Neuronal stem cell (in vitro differentiated cells): ENCODE measurements around the gene NQO1.

Experiments used
- DNase-seq: peaks from one replicate; pipeline ENCODE4 v3.0.0-alpha.2; 2013; ENCODE audit warnings: low spot score
- H2AFZ ChIP-seq: one replicate; pipeline ENCODE4 v1.6.1; 2013; ENCODE audit warnings: mild to moderate bottlenecking, low read length, inconsistent platforms
- H2AK5ac ChIP-seq: 2 replicates; pipeline ENCODE4 v1.6.1; 2013; ENCODE audit warnings: low read depth, mild to moderate bottlenecking, inconsistent platforms, low read length, moderate library complexity, mixed read lengths
- H2BK120ac ChIP-seq: 2 replicates; pipeline ENCODE4 v1.6.1; 2013; ENCODE audit warnings: low read depth, mild to moderate bottlenecking, inconsistent platforms, low read length, moderate library complexity, mixed read lengths
- H2BK12ac ChIP-seq: one replicate; pipeline ENCODE4 v1.6.1; 2013; ENCODE audit warnings: low read length, inconsistent platforms
- H2BK15ac ChIP-seq: 2 replicates; pipeline ENCODE4 v1.6.1; 2013; ENCODE audit warnings: mild to moderate bottlenecking, low read length, inconsistent platforms, mixed read lengths
- H2BK5ac ChIP-seq: one replicate; pipeline ENCODE4 v1.6.1; 2013; ENCODE audit warnings: inconsistent platforms, mild to moderate bottlenecking, low read length, moderate library complexity
- H3K14ac ChIP-seq: one replicate; pipeline ENCODE4 v1.6.1; 2013; ENCODE audit warnings: low read length, inconsistent platforms
- H3K18ac ChIP-seq: 2 replicates; pipeline ENCODE4 v1.6.1; 2013; ENCODE audit warnings: low read length, inconsistent platforms
- H3K23ac ChIP-seq: 2 replicates; pipeline ENCODE4 v1.6.1; 2013; ENCODE audit warnings: low read depth, mild to moderate bottlenecking, mixed read lengths, low read length, inconsistent platforms; ENCODE audit not compliant: poor library complexity
- H3K27ac ChIP-seq: replicated peaks from 3 replicates; pipeline ENCODE4 v1.5.1; 2013; ENCODE audit warnings: low read length, inconsistent platforms
- H3K27me3 ChIP-seq, 3 experiments: 2 replicates each; pipeline ENCODE4 v1.6.1; 2013; ENCODE audit warnings: low read length in 3 of 3, mild to moderate bottlenecking in 2 of 3, inconsistent platforms in 1 of 3, low read depth in 1 of 3, mixed read lengths in 1 of 3, moderate library complexity in 1 of 3; ENCODE audit not compliant: control insufficient read depth in 3 of 3, insufficient read depth in 3 of 3
- H3K36me3 ChIP-seq, 2 donors: replicated peaks in 1 of 2; 2 replicates each; pipeline ENCODE4 v1.6.1; 2013; ENCODE audit warnings: low read length in 2 of 2; ENCODE audit not compliant: control insufficient read depth in 2 of 2, insufficient read depth in 2 of 2
- H3K4ac ChIP-seq: 2 replicates; pipeline ENCODE4 v1.6.1; 2013; ENCODE audit warnings: inconsistent platforms, mild to moderate bottlenecking, low read length, moderate library complexity
- H3K4me1 ChIP-seq, 2 donors: 1 replicate in 1 of 2; 2 replicates in 1 of 2; pipeline ENCODE4 v1.6.1; 2013; ENCODE audit warnings: low read length in 2 of 2, low read depth in 1 of 2; ENCODE audit not compliant: control insufficient read depth in 2 of 2, insufficient read depth in 1 of 2
- H3K4me2 ChIP-seq: one replicate; pipeline ENCODE4 v1.6.1; 2013; ENCODE audit warnings: mild to moderate bottlenecking, low read length, inconsistent platforms; ENCODE audit not compliant: insufficient read depth, poor library complexity, severe bottlenecking
- H3K4me3 ChIP-seq, 2 donors: 2 replicates each; pipeline ENCODE4 v1.5.1; 2013; ENCODE audit warnings: low read length in 2 of 2, mild to moderate bottlenecking in 2 of 2, inconsistent platforms in 1 of 2, moderate library complexity in 1 of 2
- H3K79me1 ChIP-seq: one replicate; pipeline ENCODE4 v1.6.1; 2013; ENCODE audit warnings: low read depth, mild to moderate bottlenecking, inconsistent platforms, low read length, moderate library complexity
- H3K9ac ChIP-seq: one replicate; pipeline ENCODE4 v1.6.1; 2013; ENCODE audit warnings: mild to moderate bottlenecking, low read depth, low read length, inconsistent platforms; ENCODE audit not compliant: poor library complexity
- H3K9me3 ChIP-seq, 2 donors: replicated peaks in 1 of 2; 2 replicates each; pipeline versions ENCODE3 to v1.6.1; 2013; ENCODE audit warnings: low read length in 2 of 2, mild to moderate bottlenecking in 2 of 2, inconsistent platforms in 1 of 2, low read depth in 1 of 2, mixed read lengths in 1 of 2, moderate library complexity in 1 of 2; ENCODE audit not compliant: control insufficient read depth in 2 of 2, insufficient read depth in 1 of 2
- H4K8ac ChIP-seq: one replicate; pipeline ENCODE4 v1.6.1; 2013; ENCODE audit warnings: low read depth, mild to moderate bottlenecking, inconsistent platforms, low read length, moderate library complexity
- H4K91ac ChIP-seq: one replicate; pipeline ENCODE4 v1.6.1; 2013; ENCODE audit warnings: low read length, low read depth, mild to moderate bottlenecking, inconsistent platforms; ENCODE audit not compliant: poor library complexity
- WGBS, 2 donors: extraction: QIAGEN DNeasy Blood & Tissue Kit; methylation state at CpG; one replicate each; pipeline ENCODE4 v1.1.7; 2013; ENCODE audit warnings: missing lambda C conversion rate in 2 of 2, mixed read lengths in 1 of 2; ENCODE audit not compliant: insufficient read length in 2 of 2, insufficient replicate concordance in 1 of 2; ENCODE audit errors: extremely low coverage in 2 of 2; 5-methylcytosine and 5-hydroxymethylcytosine counted together

Gene NQO1

DNA sequence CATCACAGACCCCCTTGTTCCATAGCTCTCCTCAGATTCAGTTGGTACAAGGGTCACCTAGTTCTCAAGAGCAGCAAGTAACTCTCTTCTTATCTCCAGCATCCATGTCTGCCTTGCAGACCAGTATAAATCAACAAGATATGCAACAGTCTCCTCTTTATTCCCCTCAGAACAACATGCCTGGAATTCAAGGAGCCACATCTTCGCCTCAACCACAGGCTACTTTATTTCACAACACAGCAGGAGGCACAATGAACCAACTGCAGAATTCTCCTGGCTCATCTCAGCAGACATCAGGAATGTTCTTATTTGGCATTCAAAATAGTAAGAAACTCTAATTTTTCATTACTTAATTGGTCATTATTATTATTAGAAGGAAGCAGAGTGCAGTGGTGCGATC is 32.4 kb downstream of the NQO1 start:
- no peak overlapping the region for H3K4me2 ChIP-seq
- no peak overlapping the region for H3K18ac ChIP-seq
- H3K23ac ChIP-seq, result no peak overlapping the region
- no peak overlapping the region for H2BK120ac ChIP-seq
- H3K36me3 ChIP-seq, result peaks cover 29 to 83% of the 10 kb centered on the region in 2 donors
- no CpG with 5 or more reads among the region's 2 CpGs for WGBS, 2 donors
- H3K4me1 ChIP-seq, result peaks cover 0 to 2% of the 10 kb centered on the region in 2 donors
- H2AK5ac ChIP-seq, result no peak overlapping the region
- no peaks in the 10 kb centered on the region for H3K79me1 ChIP-seq
- no peak overlapping the region for H2AFZ ChIP-seq
- H3K9ac ChIP-seq, result no peak overlapping the region
- DNase-seq, result no peak
- H3K9me3 ChIP-seq, result no peaks in the 10 kb centered on the region
- no peak overlapping the region for H3K14ac ChIP-seq
- H2BK5ac ChIP-seq, result no peak overlapping the region
- H4K8ac ChIP-seq, result no peak overlapping the region
- no peak overlapping the region for H3K27ac ChIP-seq
- no peak overlapping the region for H2BK12ac ChIP-seq
- H2BK15ac ChIP-seq, result no peak overlapping the region
- H3K27me3 ChIP-seq, result no peaks in the 10 kb centered on the region
- no peak overlapping the region for H4K91ac ChIP-seq
- H3K4me3 ChIP-seq, result no peak overlapping the region
- H3K4ac ChIP-seq, result no peak overlapping the region

DNA sequence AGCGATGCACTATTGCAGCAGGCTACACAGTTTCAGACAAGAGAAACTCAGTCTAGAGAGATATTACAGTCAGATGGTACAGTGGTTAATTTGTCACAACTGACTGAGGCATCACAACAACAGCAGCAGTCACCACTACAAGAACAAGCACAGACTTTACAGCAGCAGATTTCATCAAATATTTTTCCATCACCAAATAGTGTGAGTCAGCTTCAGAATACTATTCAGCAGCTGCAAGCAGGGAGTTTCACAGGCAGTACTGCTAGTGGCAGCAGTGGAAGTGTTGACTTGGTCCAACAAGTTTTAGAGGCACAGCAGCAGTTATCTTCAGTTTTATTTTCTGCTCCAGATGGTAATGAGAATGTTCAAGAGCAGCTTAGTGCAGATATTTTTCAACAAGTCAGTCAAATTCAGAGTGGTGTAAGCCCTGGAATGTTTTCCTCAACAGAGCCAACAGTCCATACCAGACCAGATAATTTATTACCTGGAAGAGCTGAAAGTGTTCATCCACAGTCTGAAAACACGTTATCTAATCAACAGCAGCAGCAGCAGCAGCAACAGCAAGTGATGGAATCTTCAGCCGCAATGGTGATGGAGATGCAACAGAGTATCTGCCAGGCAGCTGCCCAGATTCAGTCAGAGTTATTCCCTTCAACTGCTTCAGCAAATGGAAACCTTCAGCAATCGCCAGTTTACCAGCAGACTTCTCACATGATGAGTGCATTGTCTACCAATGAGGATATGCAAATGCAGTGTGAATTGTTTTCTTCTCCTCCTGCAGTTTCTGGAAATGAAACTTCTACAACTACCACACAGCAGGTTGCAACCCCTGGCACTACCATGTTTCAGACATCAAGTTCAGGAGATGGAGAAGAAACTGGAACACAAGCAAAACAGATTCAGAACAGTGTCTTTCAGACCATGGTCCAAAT is 34.1 kb downstream of the NQO1 start:
- peaks cover 29 to 74% of the 10 kb centered on the region in 2 donors for H3K36me3 ChIP-seq
- no peak overlapping the region for H2BK5ac ChIP-seq
- no peak overlapping the region for H2BK12ac ChIP-seq
- H3K18ac ChIP-seq, result no peak overlapping the region
- H4K91ac ChIP-seq, result no peak overlapping the region
- no peak overlapping the region for H2AFZ ChIP-seq
- WGBS, 2 donors, result no CpG with 5 or more reads among the region's 4 CpGs
- no peak overlapping the region for H3K27ac ChIP-seq
- no peak overlapping the region for H2BK120ac ChIP-seq
- no peaks in the 10 kb centered on the region for H3K4me1 ChIP-seq
- H3K79me1 ChIP-seq, result no peaks in the 10 kb centered on the region
- H3K9ac ChIP-seq, result no peak overlapping the region
- no peak overlapping the region for H3K14ac ChIP-seq
- H3K4me2 ChIP-seq, result no peak overlapping the region
- no peak for DNase-seq
- no peak overlapping the region for H2AK5ac ChIP-seq
- H3K9me3 ChIP-seq, result no peaks in the 10 kb centered on the region
- H3K23ac ChIP-seq, result no peak overlapping the region
- no peak overlapping the region for H4K8ac ChIP-seq
- no peak overlapping the region for H3K4ac ChIP-seq
- no peak overlapping the region for H3K4me3 ChIP-seq
- no peak overlapping the region for H2BK15ac ChIP-seq
- H3K27me3 ChIP-seq, result no peaks in the 10 kb centered on the region

DNA sequence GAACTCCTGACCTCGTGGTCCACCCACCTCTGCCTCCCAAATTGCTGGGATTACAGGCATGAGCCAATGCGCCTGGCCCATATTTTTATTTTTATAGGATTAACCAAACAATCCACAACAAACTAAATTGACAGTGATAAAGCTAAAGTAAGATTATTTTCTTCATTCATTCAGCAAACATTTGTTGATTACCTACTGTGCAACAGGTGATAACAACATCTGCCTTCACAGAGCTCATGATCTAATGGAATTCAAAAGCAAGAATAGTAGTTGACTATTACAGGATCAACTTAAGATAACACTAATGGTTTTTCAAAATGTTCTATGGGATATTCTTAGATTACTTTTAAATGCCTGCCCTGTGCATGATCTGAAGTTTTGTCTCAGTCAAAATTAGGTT is 37.8 kb downstream of the NQO1 start:
- Histone ChIP-seq H2BK120ac (no peak overlapping the region), H2BK5ac (no peak overlapping the region), H3K27ac (no peak overlapping the region), H3K18ac (no peak overlapping the region), H3K9ac (no peak overlapping the region), H3K4ac (no peak overlapping the region), H3K23ac (no peak overlapping the region), H3K14ac (no peak overlapping the region), H3K36me3 (peaks cover 17 to 63% of the 10 kb centered on the region in 2 donors), H2AFZ (no peak overlapping the region), H3K9me3 (no peaks in the 10 kb centered on the region), H4K91ac (no peak overlapping the region), H2AK5ac (no peak overlapping the region), H3K4me3 (no peak overlapping the region), H3K27me3 (no peaks in the 10 kb centered on the region), H3K79me1 (no peaks in the 10 kb centered on the region), H4K8ac (no peak overlapping the region), H3K4me1 (no peaks in the 10 kb centered on the region), H2BK12ac (no peak overlapping the region), H2BK15ac (no peak overlapping the region), H3K4me2 (no peak overlapping the region)
- no peak for DNase-seq
- WGBS, 2 donors, result no CpG with 5 or more reads among the region's 2 CpGs

DNA sequence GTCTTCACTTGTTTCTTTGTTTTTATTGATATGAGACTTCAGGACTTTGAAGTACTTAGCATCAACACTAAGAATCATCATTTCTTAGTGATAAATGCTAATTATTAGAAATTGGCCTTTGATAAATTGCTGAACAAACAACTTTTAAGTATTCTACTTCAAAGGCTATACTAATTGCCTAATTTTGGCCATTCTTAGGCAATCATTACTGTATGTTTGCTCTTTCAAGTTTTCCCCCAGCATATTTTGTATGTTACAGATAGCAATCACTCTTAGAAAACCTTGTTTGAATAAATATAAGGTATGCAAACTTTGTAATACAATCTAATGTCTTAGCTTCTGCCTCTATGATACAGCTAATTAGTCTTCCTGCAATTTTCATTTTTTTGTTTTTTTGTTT is 46.0 kb downstream of the NQO1 start:
- H3K14ac ChIP-seq, result no peak overlapping the region
- no peak overlapping the region for H3K18ac ChIP-seq
- no peak overlapping the region for H4K91ac ChIP-seq
- no peak overlapping the region for H2AFZ ChIP-seq
- H3K79me1 ChIP-seq, result no peaks in the 10 kb centered on the region
- peaks cover 3 to 79% of the 10 kb centered on the region in 2 donors for H3K36me3 ChIP-seq
- no peak overlapping the region for H3K4me2 ChIP-seq
- H2BK120ac ChIP-seq, result no peak overlapping the region
- no peak overlapping the region for H3K4ac ChIP-seq
- DNase-seq, result no peak
- H4K8ac ChIP-seq, result no peak overlapping the region
- H3K4me1 ChIP-seq, result no peaks in the 10 kb centered on the region
- no peak overlapping the region for H3K9ac ChIP-seq
- no peak overlapping the region for H3K23ac ChIP-seq
- H3K27ac ChIP-seq, result no peak overlapping the region
- no peak overlapping the region for H2BK15ac ChIP-seq
- no peak overlapping the region for H2AK5ac ChIP-seq
- H2BK12ac ChIP-seq, result no peak overlapping the region
- H3K27me3 ChIP-seq, result no peaks in the 10 kb centered on the region
- H3K4me3 ChIP-seq, result no peak overlapping the region
- no peaks in the 10 kb centered on the region for H3K9me3 ChIP-seq
- no peak overlapping the region for H2BK5ac ChIP-seq
